Measurements from ENCODE around the gene BMP8B. TPM values are rescaled to one million over a fixed set of nuclear protein-coding genes. Genes with fewer than 3 reads are reported as not detected.

Gene BMP8B
- total RNA-seq, 1 donor from 2014 or later = 1.4 TPM

- H3K4me3 Mint-ChIP-seq = no peak overlapping the region
- H3K36me3 Mint-ChIP-seq (ENCODE audit: low read depth) = no peaks in the 10 kb centered on the region
- no peak for DNase-seq
- no peak for TF ChIP-seq CTCF (IDR thresholded peaks at IDR 0.05)
- POLR2A ChIA-PET = no interaction called here
- no peaks in the 10 kb centered on the region for H3K27me3 Mint-ChIP-seq
- peaks cover 13% of the 10 kb centered on the region for H3K4me1 Mint-ChIP-seq
- H3K9me3 Mint-ChIP-seq = no peaks in the 10 kb centered on the region
- H3K27ac Mint-ChIP-seq = no peak overlapping the region
- no peak for ATAC-seq (ENCODE audit: low read depth)
- intact Hi-C loops (cut with micrococcal nuclease) = no loop called here
- CTCF ChIA-PET = no interaction called here
Observed at GRCh38 chr1:39812913-39813312, 24.2 kb upstream of the BMP8B start.

GRCh38 chr1:39808784-39809517 lies 20.3 kb upstream of the BMP8B start:
- no peaks in the 10 kb centered on the region for H3K4me1 Mint-ChIP-seq
- peaks cover 10% of the 10 kb centered on the region for H3K36me3 Mint-ChIP-seq (ENCODE audit: low read depth)
- H3K9me3 Mint-ChIP-seq = peaks cover 5% of the 10 kb centered on the region
- ChIA-PET POLR2A (no interaction called here), CTCF (no interaction called here)
- no peak overlapping the region for H3K4me3 Mint-ChIP-seq
- intact Hi-C loops (cut with micrococcal nuclease) = no loop called here
- DNase-seq (no peak), ATAC-seq (ENCODE audit: low read depth) (no peak)
- H3K27me3 Mint-ChIP-seq = no peaks in the 10 kb centered on the region
- H3K27ac Mint-ChIP-seq = no peak overlapping the region
- TF ChIP-seq CTCF (IDR thresholded peaks at IDR 0.05) = no peak

GRCh38 chr1:39805385-39805784 lies 16.7 kb upstream of the BMP8B start:
- CTCF ChIA-PET = no interaction called here
- ATAC-seq (ENCODE audit: low read depth) (no peak), DNase-seq (no peak)
- H3K9me3 Mint-ChIP-seq = peaks cover 5% of the 10 kb centered on the region
- peaks cover 10% of the 10 kb centered on the region for H3K36me3 Mint-ChIP-seq (ENCODE audit: low read depth)
- POLR2A ChIA-PET = no interaction called here
- TF ChIP-seq CTCF (IDR thresholded peaks at IDR 0.05) = no peak
- no peak overlapping the region for H3K4me3 Mint-ChIP-seq
- intact Hi-C loops (cut with micrococcal nuclease) = no loop called here
- H3K4me1 Mint-ChIP-seq = no peaks in the 10 kb centered on the region
- no peak overlapping the region for H3K27ac Mint-ChIP-seq
- H3K27me3 Mint-ChIP-seq = no peaks in the 10 kb centered on the region

GRCh38 chr1:39802496-39803260 lies 14.0 kb upstream of the BMP8B start:
- Mint-ChIP-seq H3K4me3 (no peak overlapping the region), H3K4me1 (peaks cover 11% of the 10 kb centered on the region), H3K27me3 (no peaks in the 10 kb centered on the region), H3K9me3 (peaks cover 5% of the 10 kb centered on the region), H3K36me3 (ENCODE audit: low read depth) (peaks cover 10% of the 10 kb centered on the region), H3K27ac (no peak overlapping the region)
- DNase-seq (no peak), ATAC-seq (ENCODE audit: low read depth) (no peak)
- POLR2A ChIA-PET = interaction anchor here (0.6 to 0.7 kb wide), 2 partner anchors 17 to 1012 kb away, joined by 5 to 8 read pairs; no protein-coding TSS in a partner anchor
- intact Hi-C loops (cut with micrococcal nuclease) = no loop called here
- no peak for TF ChIP-seq CTCF (IDR thresholded peaks at IDR 0.05)
- CTCF ChIA-PET = no interaction called here

GRCh38 chr1:39800471-39800835 lies 11.8 kb upstream of the BMP8B start:
- H3K9me3 Mint-ChIP-seq = peaks cover 3% of the 10 kb centered on the region
- peaks cover 7% of the 10 kb centered on the region for H3K36me3 Mint-ChIP-seq (ENCODE audit: low read depth)

More at GRCh38 chr1:39800471-39800835, 11.8 kb upstream of the BMP8B start:
- ATAC-seq (ENCODE audit: low read depth) (no peak), DNase-seq (no peak)
- Mint-ChIP-seq H3K4me3 (no peak overlapping the region), H3K4me1 (peaks cover 11% of the 10 kb centered on the region), H3K27me3 (no peaks in the 10 kb centered on the region), H3K27ac (no peak overlapping the region)
- ChIA-PET CTCF (interaction anchor here (0.8 to 2.2 kb wide), 7 partner anchors 11 to 194 kb away, joined by 3 to 15 read pairs (median 5); partner anchors contain the start of gene BMP8B), POLR2A (interaction anchor here (2.4 kb wide), 1 partner anchor 62 kb away, joined by 26 read pairs; the partner anchor contains the start of gene PPIE)
- intact Hi-C loops (cut with micrococcal nuclease) = no loop called here
- TF ChIP-seq CTCF (IDR thresholded peaks at IDR 0.05) = no peak
